GM12891 (cell line): ENCODE results near the gene NF1.

ENCODE experiments used
- POLR2A ChIP-seq: IDR thresholded peaks from 2 replicates; pipeline ENCODE4 v1.6.1; 2011; ENCODE audit warnings: low read depth, low read length, control low read depth
- POLR2AphosphoS5 ChIP-seq: IDR thresholded peaks from 2 replicates; pipeline ENCODE4 v1.6.1; 2011; ENCODE audit warnings: low read depth, low read length, control low read depth

DNA sequence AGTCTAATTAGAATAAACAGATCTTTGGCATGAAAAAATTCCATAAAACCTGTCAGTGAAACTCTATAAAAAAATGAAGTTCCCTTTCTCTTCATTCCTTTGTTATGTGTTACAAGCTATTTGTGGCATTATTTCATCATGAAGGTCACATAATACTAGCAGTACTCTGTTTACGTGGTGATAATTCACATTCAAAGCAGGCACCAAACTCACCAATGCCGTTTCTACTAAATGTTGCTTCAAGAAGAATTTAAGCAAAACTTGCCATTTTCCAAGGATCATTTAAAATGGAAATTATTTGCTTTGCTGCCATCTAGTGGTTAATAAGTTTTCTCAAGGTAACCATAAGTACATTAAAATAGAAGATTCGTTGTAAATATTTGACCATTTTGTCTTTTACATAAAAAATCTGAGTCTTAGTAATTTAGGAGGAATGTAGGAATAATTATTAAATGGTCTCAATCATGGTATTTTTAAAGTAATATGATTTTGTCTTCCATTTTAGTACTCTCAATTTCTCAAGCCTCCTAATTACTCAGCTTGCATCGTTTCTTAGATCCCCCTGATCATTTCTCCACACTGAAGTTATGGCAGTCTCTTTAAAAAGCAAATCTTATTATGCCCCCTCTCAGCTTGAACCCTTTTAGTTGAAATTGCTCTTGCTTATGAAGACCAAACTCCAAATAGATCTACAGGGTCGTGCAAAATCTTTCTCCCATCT lies 121.4 kb downstream of the NF1 start:
- no peak for TF ChIP-seq POLR2A
- TF ChIP-seq POLR2AphosphoS5: no peak
